ENCODE measurements around the gene GPATCH2. TPM values are rescaled to one million over a fixed set of nuclear protein-coding genes. Genes with fewer than 3 reads are reported as not detected.

GPATCH2 gene
- total RNA-seq, 2 donors from 2014 or later = 12.3 to 14.4 TPM

- H3K27ac Mint-ChIP-seq = no peak overlapping the region
- peaks cover 30% of the 10 kb centered on the region for H3K36me3 Mint-ChIP-seq
- H3K27me3 Mint-ChIP-seq = no peaks in the 10 kb centered on the region
- H3K4me1 Mint-ChIP-seq (ENCODE audit: low read depth in 2 of 2) = peaks cover 22 to 26% of the 10 kb centered on the region in 2 donors
- H3K4me3 Mint-ChIP-seq = no peak overlapping the region
- DNase-seq (ENCODE audit: low spot score) (no peak), ATAC-seq (no peak)
- peaks cover 10% of the 10 kb centered on the region for H3K9me3 Mint-ChIP-seq
Measured at GRCh38 chr1:217478450-217478849, 152.4 kb downstream of the GPATCH2 start.

- Mint-ChIP-seq H3K4me1 (ENCODE audit: low read depth in 2 of 2) (no peaks in the 10 kb centered on the region), H3K9me3 (no peaks in the 10 kb centered on the region), H3K27ac (no peak overlapping the region), H3K27me3 (no peaks in the 10 kb centered on the region), H3K36me3 (peaks cover under 1% of the 10 kb centered on the region), H3K4me3 (no peak overlapping the region)
- no peak for DNase-seq (ENCODE audit: low spot score)
- ATAC-seq = no peak
Measured at GRCh38 chr1:217472915-217473314, 158.0 kb downstream of the GPATCH2 start.

- no peaks in the 10 kb centered on the region for H3K9me3 Mint-ChIP-seq
- ATAC-seq (no peak), DNase-seq (ENCODE audit: low spot score) (no peak)
- no peak overlapping the region for H3K27ac Mint-ChIP-seq
- no peaks in the 10 kb centered on the region for H3K4me1 Mint-ChIP-seq (ENCODE audit: low read depth in 2 of 2)
- H3K4me3 Mint-ChIP-seq = no peak overlapping the region
- no peaks in the 10 kb centered on the region for H3K27me3 Mint-ChIP-seq
- no peaks in the 10 kb centered on the region for H3K36me3 Mint-ChIP-seq
Measured at GRCh38 chr1:217471403-217471802, 159.5 kb downstream of the GPATCH2 start.

- H3K27ac Mint-ChIP-seq = no peak overlapping the region
- H3K4me3 Mint-ChIP-seq = no peak overlapping the region
- H3K27me3 Mint-ChIP-seq = no peaks in the 10 kb centered on the region
- DNase-seq (ENCODE audit: low spot score) = no peak
- peaks cover under 1% of the 10 kb centered on the region for H3K9me3 Mint-ChIP-seq
- no peak for ATAC-seq
- H3K4me1 Mint-ChIP-seq (ENCODE audit: low read depth in 2 of 2) = no peaks in the 10 kb centered on the region
- H3K36me3 Mint-ChIP-seq = peaks cover 8% of the 10 kb centered on the region
Measured at GRCh38 chr1:217469983-217470382, 160.9 kb downstream of the GPATCH2 start.

DNA sequence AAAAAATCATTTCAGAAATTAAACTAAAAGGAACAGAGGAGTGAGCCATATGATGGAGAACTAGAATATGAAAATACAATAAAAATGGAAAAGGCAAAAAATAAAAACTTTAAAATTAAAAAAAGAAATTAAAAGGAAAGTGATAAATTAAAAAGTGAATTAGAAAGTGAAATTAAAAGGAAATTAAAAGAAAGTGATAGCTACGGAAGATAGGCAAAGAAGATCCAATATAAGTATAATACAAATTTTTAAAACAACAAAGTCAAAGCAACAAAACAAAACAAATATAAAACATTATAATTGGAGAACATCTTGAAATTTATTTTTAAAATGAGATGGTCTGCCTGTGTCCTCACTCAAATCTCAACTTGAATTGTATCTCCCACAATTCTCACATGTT lies 165.8 kb downstream of the GPATCH2 start:
- Mint-ChIP-seq H3K4me3 (no peak overlapping the region), H3K36me3 (peaks cover 19% of the 10 kb centered on the region), H3K9me3 (peaks cover 9% of the 10 kb centered on the region), H3K27me3 (no peaks in the 10 kb centered on the region), H3K4me1 (ENCODE audit: low read depth in 2 of 2) (no peaks in the 10 kb centered on the region), H3K27ac (no peak overlapping the region)
- DNase-seq (ENCODE audit: low spot score) (no peak), ATAC-seq (no peak)

DNA sequence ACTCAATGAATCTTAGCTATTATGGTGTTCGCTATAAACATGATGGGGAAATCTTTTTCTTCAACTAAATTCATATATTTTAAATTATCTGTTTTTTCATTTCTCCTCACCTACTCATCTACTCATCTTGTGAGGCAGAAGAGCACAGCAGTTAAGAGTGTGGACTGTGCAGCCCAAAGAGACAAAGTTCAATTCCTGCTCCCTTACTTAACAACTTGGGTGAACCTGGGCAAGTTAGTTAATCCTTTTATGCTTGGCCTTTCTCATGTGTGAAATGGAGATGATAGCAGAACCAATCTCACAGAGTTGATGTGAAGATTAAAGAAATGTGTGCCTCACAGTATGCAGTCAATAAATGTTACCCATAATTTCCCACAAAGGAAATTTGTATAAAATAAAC lies 168.2 kb downstream of the GPATCH2 start:
- no peak for DNase-seq (ENCODE audit: low spot score)
- Mint-ChIP-seq H3K27me3 (no peaks in the 10 kb centered on the region), H3K4me1 (ENCODE audit: low read depth in 2 of 2) (no peaks in the 10 kb centered on the region), H3K27ac (no peak overlapping the region), H3K4me3 (no peak overlapping the region), H3K36me3 (peaks cover 19% of the 10 kb centered on the region), H3K9me3 (peaks cover 13% of the 10 kb centered on the region)
- no peak for ATAC-seq

DNA sequence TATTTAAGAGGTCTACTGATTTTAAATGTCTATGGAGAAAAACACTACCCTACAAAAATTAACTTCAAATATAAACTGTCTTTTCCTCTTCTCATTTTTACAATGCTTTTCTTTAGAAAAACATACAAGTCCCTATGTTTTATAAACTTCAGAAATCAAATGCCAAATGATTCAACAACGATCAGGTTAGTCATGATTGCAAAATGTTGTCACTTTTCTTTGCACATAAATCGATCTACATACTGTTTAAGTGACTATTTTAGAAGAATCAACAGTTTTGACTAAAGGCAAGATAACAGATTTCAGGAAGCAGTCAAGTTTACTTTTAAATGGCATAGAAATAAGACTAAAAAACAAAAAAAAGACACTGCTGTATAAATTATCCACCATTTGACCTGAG lies 168.7 kb downstream of the GPATCH2 start:
- Mint-ChIP-seq H3K27ac (no peak overlapping the region), H3K4me3 (no peak overlapping the region), H3K4me1 (ENCODE audit: low read depth in 2 of 2) (no peaks in the 10 kb centered on the region), H3K9me3 (peaks cover 13% of the 10 kb centered on the region), H3K36me3 (peaks cover 19% of the 10 kb centered on the region), H3K27me3 (no peaks in the 10 kb centered on the region)
- DNase-seq (ENCODE audit: low spot score) = no peak
- no peak for ATAC-seq

GRCh38 chr1:217457016-217457415 lies 173.9 kb downstream of the GPATCH2 start:
- Mint-ChIP-seq H3K4me3 (no peak overlapping the region), H3K9me3 (peaks cover 7% of the 10 kb centered on the region), H3K36me3 (peaks cover 6% of the 10 kb centered on the region), H3K27ac (no peak overlapping the region), H3K4me1 (ENCODE audit: low read depth in 2 of 2) (peaks cover 0 to 2% of the 10 kb centered on the region in 2 donors), H3K27me3 (no peaks in the 10 kb centered on the region)
- ATAC-seq = no peak
- no peak for DNase-seq (ENCODE audit: low spot score)

DNA sequence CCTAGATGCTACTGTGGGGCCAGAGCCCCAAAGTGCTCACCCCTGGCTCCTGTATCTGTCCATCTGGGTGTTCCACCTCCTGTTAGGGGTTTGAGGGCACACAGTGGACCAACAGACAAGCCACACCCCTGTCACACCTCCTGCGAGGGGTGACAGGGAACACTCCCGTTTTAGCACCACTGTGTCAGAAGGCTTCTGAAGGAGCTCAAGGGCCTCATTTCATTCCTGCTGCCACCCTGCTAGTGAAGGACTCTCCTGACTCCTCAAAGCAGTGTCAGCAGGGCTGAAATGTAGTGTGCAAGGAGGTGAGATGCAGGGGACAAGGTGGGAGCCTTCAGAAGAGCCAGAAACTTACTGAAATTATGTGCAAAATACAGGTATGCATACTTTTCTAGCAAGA lies 174.6 kb downstream of the GPATCH2 start:
- H3K36me3 Mint-ChIP-seq = peaks cover 6% of the 10 kb centered on the region
- peaks cover 7% of the 10 kb centered on the region for H3K9me3 Mint-ChIP-seq
- H3K27me3 Mint-ChIP-seq = no peaks in the 10 kb centered on the region
- peaks cover 0 to 2% of the 10 kb centered on the region in 2 donors for H3K4me1 Mint-ChIP-seq (ENCODE audit: low read depth in 2 of 2)
- ATAC-seq = no peak
- H3K4me3 Mint-ChIP-seq = no peak overlapping the region
- DNase-seq (ENCODE audit: low spot score) = no peak
- H3K27ac Mint-ChIP-seq = no peak overlapping the region

GRCh38 chr1:217453816-217454215 lies 177.1 kb downstream of the GPATCH2 start:
- Mint-ChIP-seq H3K4me1 (ENCODE audit: low read depth in 2 of 2) (peaks cover 0 to 2% of the 10 kb centered on the region in 2 donors), H3K36me3 (peaks cover 7% of the 10 kb centered on the region), H3K27ac (no peak overlapping the region), H3K27me3 (no peaks in the 10 kb centered on the region), H3K9me3 (peaks cover 7% of the 10 kb centered on the region), H3K4me3 (no peak overlapping the region)
- no peak for DNase-seq (ENCODE audit: low spot score)
- ATAC-seq = no peak

DNA sequence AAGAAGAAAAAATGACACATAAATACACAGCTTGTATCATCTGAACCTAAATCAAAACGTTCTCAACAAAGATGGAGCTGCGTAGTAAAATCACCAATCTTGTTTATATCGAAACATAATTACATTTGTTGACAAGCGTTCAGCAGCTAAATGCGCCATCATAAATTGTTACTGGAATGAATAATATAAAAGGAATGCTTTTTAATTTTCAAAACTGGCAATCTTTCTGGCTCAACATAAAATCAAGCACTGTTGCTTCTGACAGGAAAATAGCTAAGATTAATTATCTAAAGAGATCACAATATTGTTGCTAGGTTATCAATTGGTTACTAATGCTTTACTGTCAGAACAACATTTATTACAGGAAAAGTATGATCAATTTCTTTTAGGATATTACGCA lies 181.5 kb downstream of the GPATCH2 start:
- Mint-ChIP-seq H3K27me3 (no peaks in the 10 kb centered on the region), H3K36me3 (peaks cover 11% of the 10 kb centered on the region), H3K27ac (no peak overlapping the region), H3K9me3 (peaks cover 4% of the 10 kb centered on the region), H3K4me1 (ENCODE audit: low read depth in 2 of 2) (no peaks in the 10 kb centered on the region), H3K4me3 (no peak overlapping the region)
- ATAC-seq (no peak), DNase-seq (ENCODE audit: low spot score) (no peak)

GRCh38 chr1:217443845-217444244 lies 187.0 kb downstream of the GPATCH2 start:
- peaks cover 13% of the 10 kb centered on the region for H3K9me3 Mint-ChIP-seq
- peaks cover 24% of the 10 kb centered on the region for H3K36me3 Mint-ChIP-seq
- no peaks in the 10 kb centered on the region for H3K27me3 Mint-ChIP-seq
- H3K4me3 Mint-ChIP-seq = no peak overlapping the region
- no peaks in the 10 kb centered on the region for H3K4me1 Mint-ChIP-seq (ENCODE audit: low read depth in 2 of 2)
- ATAC-seq (no peak), DNase-seq (ENCODE audit: low spot score) (no peak)
- H3K27ac Mint-ChIP-seq = no peak overlapping the region

DNA sequence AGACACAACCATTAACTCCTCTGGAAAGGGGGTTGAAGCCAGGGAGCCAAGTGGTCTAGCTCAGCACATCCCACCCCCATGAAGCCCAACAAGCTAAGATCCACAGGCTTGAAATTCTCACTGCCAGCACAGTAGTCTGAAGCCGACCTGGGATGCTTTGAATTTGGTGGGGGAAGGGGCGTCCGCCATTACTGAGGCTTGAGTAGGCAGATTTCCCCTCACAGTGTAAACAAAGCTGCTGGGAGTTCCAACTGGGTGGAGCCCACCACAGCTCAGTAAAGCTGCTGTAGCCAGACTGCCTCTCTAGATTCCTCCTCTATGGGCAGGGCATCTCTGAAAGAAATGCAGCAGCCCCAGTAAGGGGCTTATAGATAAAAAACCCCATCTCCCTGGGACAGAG lies 193.5 kb downstream of the GPATCH2 start:
- H3K27me3 Mint-ChIP-seq = no peaks in the 10 kb centered on the region

DNA sequence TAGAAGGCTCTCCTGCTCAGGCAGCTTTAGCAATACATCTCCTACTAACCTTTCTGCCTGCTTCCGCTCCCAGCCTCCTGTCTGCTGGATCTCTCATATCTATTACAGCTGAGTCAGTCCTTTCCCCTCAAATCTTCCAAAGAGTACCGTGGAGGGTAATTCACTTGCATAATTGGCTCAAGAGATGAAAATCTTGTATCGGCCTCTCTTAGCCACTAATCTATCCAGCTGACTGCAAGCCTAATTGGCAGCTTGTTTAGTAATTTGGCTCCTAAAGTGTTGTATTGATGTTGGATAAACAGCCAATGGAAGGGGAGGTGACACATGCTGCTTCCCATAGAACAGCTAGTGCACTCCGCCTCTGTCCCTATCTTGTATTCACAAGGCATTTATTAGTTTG lies 195.7 kb downstream of the GPATCH2 start:
- Mint-ChIP-seq H3K36me3 (peaks cover 28% of the 10 kb centered on the region), H3K4me1 (ENCODE audit: low read depth in 2 of 2) (no peaks in the 10 kb centered on the region), H3K4me3 (no peak overlapping the region), H3K27me3 (no peaks in the 10 kb centered on the region), H3K27ac (no peak overlapping the region), H3K9me3 (peaks cover 11% of the 10 kb centered on the region)
- no peak for ATAC-seq
- DNase-seq (ENCODE audit: low spot score) = no peak

More for the DNA sequence above, 193.5 kb downstream of the GPATCH2 start:
- Mint-ChIP-seq H3K4me1 (ENCODE audit: low read depth in 2 of 2) (no peaks in the 10 kb centered on the region), H3K9me3 (peaks cover 11% of the 10 kb centered on the region), H3K27ac (no peak overlapping the region), H3K4me3 (no peak overlapping the region), H3K36me3 (peaks cover 20% of the 10 kb centered on the region)
- ATAC-seq (no peak), DNase-seq (ENCODE audit: low spot score) (no peak)

DNA sequence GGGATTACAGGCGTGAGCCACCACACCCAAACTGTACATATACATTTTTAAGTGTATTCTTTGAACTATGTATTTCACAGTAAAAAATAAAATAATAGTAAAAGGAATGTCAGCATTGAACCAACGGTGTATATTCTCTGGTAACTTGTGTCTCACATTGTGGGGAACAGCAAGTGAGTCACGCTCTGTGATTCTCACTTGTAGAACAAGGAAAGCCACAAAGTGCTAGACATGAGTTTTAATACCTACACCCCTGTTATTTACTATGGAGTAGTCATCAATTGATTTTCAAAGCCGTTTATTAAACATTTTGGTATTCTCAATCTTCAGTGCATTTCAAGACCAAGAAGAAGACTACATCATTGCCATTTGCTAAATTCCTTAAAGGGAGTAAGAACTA lies 197.2 kb downstream of the GPATCH2 start:
- Mint-ChIP-seq H3K4me1 (ENCODE audit: low read depth in 2 of 2) (no peaks in the 10 kb centered on the region), H3K4me3 (no peak overlapping the region), H3K27ac (no peak overlapping the region), H3K27me3 (no peaks in the 10 kb centered on the region), H3K36me3 (peaks cover 22% of the 10 kb centered on the region), H3K9me3 (peaks cover 3% of the 10 kb centered on the region)
- no peak for DNase-seq (ENCODE audit: low spot score)
- no peak for ATAC-seq

Measured in natural killer cell treated with Interleukin-12 subunit alpha and Interleukin-12 subunit beta and Interleukin-15 and Interleukin-18, amount 100 ng/mL, for 72 hours (primary cell).